ENCODE data around the gene PPM1J. TPM values are rescaled to one million over a fixed set of nuclear protein-coding genes. Genes with fewer than 3 reads are reported as not detected.

The PPM1J gene
- total and polyA plus RNA-seq, 9 of the 15 experiments (the other 6 are each of a cell fraction or from before 2014, with no cell fraction given), result 0.25 to 10.5 (median 4.2) TPM

GRCh38 chr1:112700290-112701226 lies 14.6 kb downstream of the PPM1J start (continued):
- TF ChIP-seq HDGF (IDR thresholded peaks at IDR 0.05), result peak; percentile 44; the same call in 1 of the 2 replicates
- no peak for TF ChIP-seq ZNF277 (CRISPR knock-in tag; IDR thresholded peaks at IDR 0.05; ENCODE audit: borderline replicate concordance)
- TF ChIP-seq BRCA1 (IDR thresholded peaks at IDR 0.05), result no peak
- no peak for TF ChIP-seq BRCA1 (CRISPR knock-in tag; IDR thresholded peaks at IDR 0.05)
- no peak for TF ChIP-seq ZNF384 (IDR thresholded peaks at IDR 0.05; ENCODE audit: low read depth, low read length)
- TF ChIP-seq ZNF395 (CRISPR knock-in tag; IDR thresholded peaks at IDR 0.05), result peak; percentile 78
- no peak; a peak in 1 of 4 replicates for TF ChIP-seq KDM4B (IDR thresholded peaks at IDR 0.05; ENCODE audit: borderline replicate concordance in 2 of 2, low read depth in 1 of 2)
- peak; percentile 74 for TF ChIP-seq FOXM1 (IDR thresholded peaks at IDR 0.05; ENCODE audit: low read depth)
- TF ChIP-seq FOXM1 (CRISPR knock-in tag; IDR thresholded peaks at IDR 0.05; ENCODE audit: low read depth), result 0 out of 2 replicates have a peak, but pooled peaks have one; percentile 61
- no peak for TF ChIP-seq CHD1 (IDR thresholded peaks at IDR 0.05; ENCODE audit: low read length)
- peak; percentile 100 for TF ChIP-seq NFIC (IDR thresholded peaks at IDR 0.05)
- no peak for TF ChIP-seq SAFB2 (IDR thresholded peaks at IDR 0.05; ENCODE audit: borderline replicate concordance, low read depth, low read length, severe bottlenecking)
- TF ChIP-seq TCF7L2 (IDR thresholded peaks at IDR 0.05; ENCODE audit: low read depth, low read length), result no peak
- TF ChIP-seq MXI1 (IDR thresholded peaks at IDR 0.05; ENCODE audit: low read depth, low read length), result no peak
- TF ChIP-seq CXXC5 (CRISPR knock-in tag; IDR thresholded peaks at IDR 0.05), result peak; percentile 45; the same call in 1 of the 2 replicates
- TF ChIP-seq ARID3B (CRISPR knock-in tag; IDR thresholded peaks at IDR 0.05; ENCODE audit: borderline replicate concordance), result no peak
- no peak for TF ChIP-seq ZNF146 (CRISPR knock-in tag; IDR thresholded peaks at IDR 0.05; ENCODE audit: unreplicated experiment)
- TF ChIP-seq SIN3A (IDR thresholded peaks at IDR 0.05; ENCODE audit: borderline replicate concordance in 2 of 2, control insufficient read depth in 1 of 2, low read depth in 2 of 2, low read length in 2 of 2), result peak; percentile 66 to 90; a peak in 3 of 4 replicates
- peak; percentile 89 to 94; a peak in 3 of 4 replicates for TF ChIP-seq ARNT (IDR thresholded peaks at IDR 0.05)
- peak; percentile 69 for TF ChIP-seq CREB1 (IDR thresholded peaks at IDR 0.05)
- peak; percentile 17 for TF ChIP-seq CREB1 (CRISPR knock-in tag; IDR thresholded peaks at IDR 0.05)
- peak in 1 of 2 experiments; percentile 83; a peak in 2 of 4 replicates for TF ChIP-seq ZNF639 (CRISPR knock-in tag; conservative IDR thresholded peaks at IDR 0.05 in 1 of 2, IDR thresholded peaks at IDR 0.05 in 1 of 2)
